Endothelial cell of umbilical vein (primary cell): ENCODE results near the gene PAOX.

Source experiments
- CTCF ChIP-seq, 2 donors: IDR thresholded peaks; 1 replicate in 1 of 2; 2 replicates in 1 of 2; pipeline ENCODE4 v1.5.1; 2011; ENCODE audit warnings: low read length in 2 of 2, mild to moderate bottlenecking in 2 of 2, moderate library complexity in 2 of 2, control low read depth in 1 of 2, inconsistent platforms in 1 of 2, low read depth in 1 of 2; ENCODE audit not compliant: insufficient read depth in 1 of 2; ENCODE audit errors: extremely low read depth in 1 of 2
- POLR2AphosphoS5 ChIP-seq: IDR thresholded peaks from 2 replicates; pipeline ENCODE4 v1.6.1; 2012; ENCODE audit warnings: low read depth, mild to moderate bottlenecking, control low read depth, low read length, moderate library complexity; ENCODE audit not compliant: insufficient read depth

GRCh38 chr10:133338080-133339071 lies 40.7 kb upstream of the PAOX start:
- TF ChIP-seq CTCF (IDR thresholded peaks at IDR 0.05; ENCODE audit: extremely low read depth in 1 of 2, insufficient read depth in 1 of 2, low read depth in 1 of 2, low read length in 2 of 2) (no peak), POLR2AphosphoS5 (no peak)
